Glomerular visceral epithelial cell (primary cell): ENCODE data around the gene CASP7.
A peak's percentile ranks its signal among the peaks of the same experiment; 100 is the strongest.

Experiments
- DNase-seq: peaks from one replicate; pipeline ENCODE4 v3.0.0-alpha.2; 2016; ENCODE audit errors: extremely low spot score

Gene CASP7

DNA sequence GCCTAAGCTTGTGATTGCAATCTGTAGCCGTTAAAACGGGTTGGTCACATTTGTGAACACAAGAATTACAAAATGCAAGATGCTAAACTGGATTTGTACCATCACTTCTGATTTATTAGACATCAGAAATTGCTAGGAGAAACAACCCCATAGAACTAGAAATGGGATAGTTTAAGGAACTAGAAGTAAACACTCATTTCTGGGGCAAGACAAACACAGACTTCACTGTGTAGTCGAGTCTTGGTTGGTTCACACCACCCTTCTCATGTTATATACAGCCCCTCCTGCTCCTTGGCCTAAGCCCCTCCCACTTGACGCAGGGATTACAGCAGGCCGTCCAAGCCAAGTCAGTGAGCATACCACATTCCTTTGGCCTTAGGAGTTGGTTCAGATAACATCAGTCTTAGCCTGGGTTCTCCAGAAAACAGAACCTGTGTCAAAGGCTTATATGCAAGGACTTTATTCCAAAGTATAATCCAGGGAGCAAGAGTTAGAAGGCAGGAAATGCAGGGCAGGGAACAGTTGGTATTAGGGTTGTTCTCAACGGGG lies 13.8 kb upstream of the CASP7 start:
- DNase-seq = peak; percentile 7

DNA sequence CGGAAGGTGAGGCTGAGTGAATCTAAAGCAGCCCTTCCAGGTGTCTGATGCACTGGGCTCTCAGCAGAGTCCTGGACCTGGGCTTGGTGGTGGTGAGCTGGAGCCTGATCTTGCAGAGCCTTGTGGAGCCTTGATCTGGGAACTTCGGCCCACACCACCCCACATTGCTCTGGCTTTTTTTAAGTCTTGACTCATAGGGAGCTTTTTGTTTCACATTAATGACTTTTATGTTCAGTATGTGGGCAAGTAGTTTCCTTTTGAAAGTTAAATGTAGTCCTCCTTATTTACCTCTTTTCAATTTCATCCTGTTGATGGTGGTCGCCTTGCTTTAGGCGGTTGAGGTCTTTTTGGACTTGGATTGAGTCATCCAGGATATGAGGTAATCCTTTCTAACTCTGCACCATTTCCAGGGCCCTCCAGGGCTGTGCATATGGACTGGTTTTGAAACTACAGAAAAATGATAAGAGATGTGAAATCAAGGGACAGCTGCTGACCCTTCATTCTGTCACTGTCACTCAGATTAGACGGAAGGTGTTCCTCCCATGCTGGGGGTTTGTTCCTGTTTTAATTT lies 12.9 kb upstream of the CASP7 start:
- no peak for DNase-seq

DNA sequence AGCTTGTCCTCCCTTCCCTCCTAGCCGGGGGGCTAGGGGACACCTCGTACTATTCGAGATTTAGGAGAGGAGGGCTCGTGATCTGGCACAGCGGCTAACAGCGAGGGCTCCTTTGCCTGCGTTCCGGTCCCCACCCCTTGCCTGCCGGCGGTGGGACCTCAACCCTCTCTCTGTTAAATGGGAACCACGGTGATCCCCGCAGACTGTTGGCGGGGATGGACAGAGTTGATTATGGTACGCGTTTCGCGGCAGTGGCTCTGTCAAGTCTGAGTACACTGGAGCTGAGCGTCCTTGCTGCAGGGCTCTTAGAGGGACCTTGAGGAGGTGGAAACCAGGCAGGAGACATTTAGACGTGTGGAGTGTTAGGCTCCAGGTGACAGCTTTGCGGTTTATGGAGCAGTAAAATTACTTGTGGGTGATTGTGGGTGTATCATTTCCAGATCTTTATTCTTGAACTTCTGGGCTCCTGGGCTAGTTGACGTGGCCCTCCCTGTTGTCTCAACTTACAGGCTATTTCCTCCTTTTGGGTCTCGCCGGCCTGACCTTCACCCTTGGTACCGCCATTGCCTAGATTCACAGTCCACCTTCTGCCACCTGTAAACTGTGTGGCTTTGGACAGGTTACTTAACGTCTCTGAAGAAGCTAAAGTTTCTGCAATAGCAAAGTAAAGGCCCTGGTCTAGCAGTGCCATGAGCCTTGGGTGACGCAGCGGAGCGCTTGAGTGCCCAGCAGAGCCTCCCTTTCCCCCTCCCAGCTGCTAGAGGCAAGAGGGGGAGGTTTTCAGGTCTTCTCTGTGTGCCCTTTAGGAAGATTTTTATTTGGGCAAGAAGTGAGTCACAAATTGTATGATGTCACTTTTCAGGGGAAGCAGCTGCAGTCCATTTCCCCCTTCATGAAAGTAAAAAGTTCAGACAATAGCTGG lies 739 bp downstream of the CASP7 start:
- DNase-seq = peak; percentile 82

DNA sequence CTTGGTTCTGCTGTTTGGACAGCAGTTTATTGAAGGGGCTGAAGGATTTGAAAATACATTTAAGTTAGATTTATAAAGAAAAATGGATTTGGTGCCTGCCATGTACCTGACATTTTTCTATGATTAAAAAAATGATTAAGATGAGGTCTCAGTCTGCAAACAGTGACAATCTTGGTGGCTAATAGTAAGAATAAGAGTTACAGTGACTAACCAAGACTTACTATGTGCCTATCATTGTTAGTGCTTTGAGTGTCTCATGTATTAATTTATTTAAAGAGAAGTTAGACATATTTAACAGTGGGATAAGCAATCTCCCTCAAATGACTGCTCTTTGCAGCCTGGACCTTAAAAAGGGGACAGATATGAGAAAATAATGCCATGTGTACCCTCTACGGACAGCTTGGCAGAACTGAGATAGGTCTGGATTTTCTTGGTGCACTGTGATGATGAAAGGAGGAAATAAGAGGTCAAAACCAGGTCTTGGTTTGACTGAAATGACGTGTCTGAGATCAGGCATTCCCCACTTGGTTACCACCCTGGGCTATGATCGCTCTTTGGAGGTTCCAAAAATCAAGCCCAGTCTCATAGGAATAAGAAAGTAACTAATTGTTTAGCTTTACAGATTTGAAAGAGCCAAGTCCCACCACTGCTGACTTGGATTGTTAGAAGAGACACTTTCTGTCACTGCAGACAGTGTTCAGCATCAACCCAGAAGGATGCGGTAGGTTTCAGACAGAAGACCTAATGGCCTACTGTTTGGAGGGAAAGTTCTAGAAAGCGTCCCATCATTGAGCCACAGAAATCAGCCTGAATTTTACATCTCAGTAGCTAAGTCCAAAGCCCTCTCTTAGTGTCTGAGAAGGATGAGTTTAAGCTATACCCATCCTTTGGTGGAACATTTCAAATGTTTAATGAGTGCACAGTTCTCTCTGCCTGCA lies 2.1 kb downstream of the CASP7 start:
- no peak for DNase-seq

DNA sequence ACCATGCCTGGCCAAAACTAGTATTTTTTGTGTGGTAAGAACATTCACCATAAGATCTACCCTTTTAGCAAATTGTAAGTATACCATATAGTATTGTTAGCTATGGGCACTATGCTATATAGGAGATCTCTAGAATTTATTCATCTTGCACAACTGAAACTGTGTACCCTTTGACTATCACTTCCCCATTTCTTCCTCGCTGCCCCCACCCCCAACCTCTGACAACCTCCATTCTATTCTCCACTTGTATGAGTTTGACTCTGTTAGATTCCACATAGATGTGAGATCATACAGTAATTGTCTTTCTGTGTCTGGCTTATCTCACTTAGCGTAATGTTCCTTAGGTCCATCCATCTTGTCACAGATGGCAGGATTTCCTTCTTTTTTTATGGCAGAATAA lies 3.6 kb downstream of the CASP7 start:
- DNase-seq = no peak

DNA sequence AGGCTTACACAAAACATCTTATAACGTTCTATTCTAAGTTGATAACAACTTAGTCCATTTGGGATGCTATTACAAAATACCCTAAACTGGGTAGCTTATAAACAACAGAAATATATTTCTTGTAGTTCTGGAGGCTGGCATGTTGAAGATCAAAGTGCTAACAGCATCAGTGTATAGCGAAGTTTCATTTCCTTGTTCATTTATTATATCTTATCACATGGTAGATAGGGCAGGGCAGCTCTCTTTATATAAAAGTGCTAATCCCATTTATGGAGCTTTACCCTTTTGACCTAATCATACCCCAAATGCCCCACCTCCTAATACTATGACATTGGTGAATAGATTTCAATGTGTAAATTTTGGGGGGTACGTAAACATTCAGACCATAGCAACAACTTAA lies 6.3 kb downstream of the CASP7 start:
- no peak for DNase-seq

DNA sequence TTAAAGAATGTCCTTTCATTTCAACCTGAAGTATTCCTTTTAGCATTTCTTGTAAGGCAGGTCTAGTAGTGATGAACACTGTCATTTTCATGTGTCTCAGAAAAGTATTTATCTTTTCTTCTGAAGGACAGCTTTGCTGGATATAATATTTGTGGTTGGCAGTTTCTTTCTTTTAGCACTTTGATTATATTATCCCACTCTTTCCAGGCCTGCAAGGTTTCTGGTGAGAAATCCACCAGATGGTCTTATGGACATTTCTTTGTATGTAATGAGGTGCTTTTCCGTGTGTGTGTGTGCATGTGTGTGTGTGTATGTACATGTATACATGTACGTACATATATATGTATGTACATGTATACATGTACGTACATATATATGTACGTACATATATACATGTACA lies 7.3 kb downstream of the CASP7 start:
- DNase-seq = no peak

DNA sequence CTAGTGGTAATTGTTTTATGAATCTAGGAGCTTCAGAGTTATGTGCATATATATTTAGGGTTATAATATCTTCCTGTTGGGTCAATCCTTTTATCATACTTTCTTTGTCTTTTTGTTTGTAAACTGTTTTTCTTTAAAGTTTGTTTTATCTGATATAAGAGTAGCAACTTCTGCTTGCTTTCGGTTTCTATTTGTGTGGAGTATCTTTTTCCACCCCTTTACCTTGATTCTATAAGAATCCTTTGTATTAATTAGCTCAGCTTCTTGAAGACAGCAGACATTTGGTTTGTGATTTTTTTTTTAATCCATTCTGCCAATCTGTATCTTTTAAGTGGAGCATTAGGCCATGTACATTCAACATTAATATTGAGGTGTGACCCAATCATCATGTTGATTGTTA lies 9.3 kb downstream of the CASP7 start:
- no peak for DNase-seq

DNA sequence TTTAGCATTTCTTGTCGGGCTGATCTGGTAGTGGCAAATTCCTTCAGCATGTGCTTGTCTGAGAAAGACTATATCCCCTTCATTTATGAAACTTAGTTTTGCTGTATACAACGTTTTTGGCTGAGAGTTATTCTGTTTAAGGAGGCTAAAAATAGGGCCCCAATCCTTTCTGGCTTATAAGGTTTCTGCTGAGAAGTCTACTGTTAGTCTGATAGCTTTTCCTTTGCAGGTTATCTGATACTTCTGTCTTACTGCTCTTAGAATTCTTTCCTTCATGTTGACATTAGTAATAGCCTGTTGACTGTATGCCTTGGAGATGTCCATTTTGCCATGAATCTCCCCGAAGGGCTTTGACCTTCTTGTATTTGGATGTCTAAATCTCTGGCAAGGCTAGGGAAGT lies 9.9 kb downstream of the CASP7 start:
- DNase-seq = no peak

DNA sequence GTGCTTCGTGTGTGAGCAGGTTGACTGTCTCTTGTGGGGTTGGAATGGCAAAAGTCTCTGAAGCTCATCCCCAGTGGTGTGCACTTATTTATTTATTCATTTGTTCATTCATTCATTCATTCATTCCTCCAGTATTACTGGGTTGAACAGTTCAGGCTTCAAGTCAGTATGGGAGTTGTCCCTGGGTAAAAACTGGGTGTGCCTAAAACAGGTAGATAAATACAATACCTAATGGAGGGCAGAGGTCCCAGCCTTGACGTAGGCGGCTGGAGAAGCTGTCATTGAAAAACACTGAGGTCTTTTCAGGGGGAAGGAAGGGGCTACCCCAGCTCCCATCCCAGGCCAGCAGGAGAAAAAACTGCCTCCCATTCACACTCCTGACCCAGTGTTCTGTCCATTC lies 11.0 kb downstream of the CASP7 start:
- no peak for DNase-seq

DNA sequence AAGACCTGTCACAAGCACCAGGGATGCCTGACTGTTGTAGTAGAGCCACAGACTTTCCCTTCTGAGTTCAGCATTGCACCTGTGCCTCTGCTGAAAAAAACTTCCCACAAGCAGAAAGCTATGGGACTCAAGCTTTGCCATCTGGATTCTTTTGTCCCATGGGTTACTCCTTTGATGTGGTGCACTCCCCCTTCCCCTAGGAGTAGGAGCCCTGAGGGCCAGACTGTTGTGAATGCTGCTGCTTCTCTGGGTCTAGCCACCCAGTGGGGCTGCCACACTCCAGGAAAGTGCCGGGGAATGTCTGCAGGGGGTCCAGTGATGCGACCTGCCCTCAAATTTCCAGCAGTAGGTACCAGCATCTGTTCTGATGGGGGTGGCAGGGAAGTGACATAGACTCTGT lies 11.7 kb downstream of the CASP7 start:
- DNase-seq = no peak

DNA sequence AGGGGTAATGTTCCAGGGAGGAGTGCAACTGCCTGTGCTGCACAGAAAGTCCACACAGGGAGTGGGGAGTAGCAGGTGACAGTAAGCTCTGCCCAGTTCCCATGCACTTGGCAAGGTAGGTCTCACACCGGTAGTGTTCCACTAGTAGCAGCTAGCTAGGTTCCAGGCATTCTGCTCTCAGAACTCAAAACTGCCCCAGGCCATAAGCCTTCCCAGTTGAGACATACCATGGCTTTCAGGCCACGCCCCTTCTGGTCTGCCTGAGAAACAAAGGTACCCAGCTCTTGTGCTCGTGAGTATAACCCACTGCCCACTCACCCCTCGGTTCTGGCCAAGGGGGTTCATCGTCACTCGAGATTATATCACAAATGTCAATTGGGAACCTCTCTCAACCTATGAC lies 12.6 kb downstream of the CASP7 start:
- no peak for DNase-seq

DNA sequence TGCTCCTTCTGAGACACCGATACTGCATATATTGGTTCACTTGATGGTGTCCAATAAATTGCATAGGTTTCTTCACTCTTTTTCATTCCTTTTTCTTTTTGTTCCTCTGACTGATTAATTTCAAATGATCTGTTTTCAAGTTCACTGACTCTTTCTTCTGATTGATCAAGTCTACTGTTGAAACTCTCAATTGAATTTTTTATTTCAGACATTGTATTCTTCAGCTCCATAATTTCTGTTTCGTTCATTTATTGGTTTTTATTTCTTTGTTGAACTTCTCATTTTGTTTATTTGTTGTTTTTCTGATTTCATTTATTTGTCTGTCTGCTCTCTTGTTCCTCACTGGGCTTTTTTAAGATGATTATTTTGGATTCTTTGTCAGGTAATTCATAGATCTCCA lies 13.6 kb downstream of the CASP7 start:
- no peak for DNase-seq

DNA sequence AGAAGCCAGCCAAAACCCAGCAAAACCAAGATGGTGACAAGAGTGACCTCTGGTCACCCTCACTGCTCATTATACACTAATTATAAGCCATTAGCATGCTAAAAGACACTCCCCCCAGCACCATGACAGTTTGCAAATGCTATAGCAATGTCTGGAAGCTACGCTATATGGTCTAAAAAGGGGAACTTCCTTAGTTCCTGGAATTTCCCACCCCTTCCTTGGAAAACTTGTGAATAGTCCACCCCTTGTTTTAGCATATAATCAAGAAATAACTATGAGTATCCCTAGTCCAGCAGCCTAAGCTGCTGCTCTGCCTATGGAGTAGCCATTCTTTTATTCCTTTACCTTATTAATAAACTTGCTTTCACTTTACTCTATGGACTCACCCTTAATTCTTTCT lies 16.0 kb downstream of the CASP7 start:
- DNase-seq = no peak

DNA sequence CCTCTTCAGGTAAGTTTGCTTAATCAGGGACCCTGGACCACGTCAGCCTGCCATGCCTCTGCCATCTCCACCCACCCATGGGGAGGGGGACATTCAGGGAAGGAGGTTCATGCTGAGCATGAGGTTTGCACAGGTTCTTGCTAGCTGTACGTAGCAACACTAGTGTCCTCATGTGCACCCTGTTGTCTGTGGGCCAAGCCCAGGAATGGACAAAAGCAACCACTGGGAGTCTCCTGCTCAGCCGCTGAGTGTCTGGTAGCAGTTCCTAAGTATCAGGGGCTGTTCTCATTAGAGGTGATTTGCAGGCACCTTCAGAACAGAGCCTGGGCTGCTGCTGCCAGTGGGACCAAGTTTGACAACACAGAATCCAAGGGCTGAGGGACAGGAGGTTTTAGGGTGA lies 17.9 kb downstream of the CASP7 start:
- no peak for DNase-seq

DNA sequence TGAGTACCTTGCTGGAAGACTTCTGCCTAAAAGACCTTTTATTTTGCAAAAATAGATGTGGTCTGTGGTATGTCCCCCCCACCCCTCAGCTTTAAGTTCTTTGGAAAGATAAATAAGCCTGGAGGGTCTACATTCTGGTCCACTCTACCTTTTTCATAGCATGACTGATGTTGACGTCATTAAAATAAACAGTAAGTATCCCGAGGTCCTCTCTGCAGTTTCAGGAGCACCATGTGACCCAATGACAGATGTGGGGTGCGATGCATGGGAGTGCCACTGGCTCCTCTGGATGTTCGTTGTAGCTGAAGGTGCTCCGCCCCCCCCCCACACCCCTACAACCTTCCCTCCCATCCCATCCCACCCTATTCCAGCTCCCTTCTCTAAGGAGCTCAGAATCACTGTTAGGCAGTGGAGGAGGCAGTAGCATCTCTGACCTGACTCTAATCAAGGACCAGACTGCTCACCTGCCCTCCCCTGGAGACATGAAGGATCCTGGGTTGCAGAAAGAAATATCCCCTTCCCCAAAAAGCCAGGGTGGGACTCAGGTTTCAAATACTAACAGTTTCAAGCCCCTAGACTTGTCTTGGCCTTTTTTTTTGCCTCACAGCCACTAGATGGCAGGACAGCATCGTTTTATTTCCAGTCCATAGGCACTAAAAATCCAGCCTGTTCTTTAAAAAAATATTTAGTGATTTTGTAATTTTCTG lies 25.1 kb downstream of the CASP7 start:
- DNase-seq = peak; percentile 41

DNA sequence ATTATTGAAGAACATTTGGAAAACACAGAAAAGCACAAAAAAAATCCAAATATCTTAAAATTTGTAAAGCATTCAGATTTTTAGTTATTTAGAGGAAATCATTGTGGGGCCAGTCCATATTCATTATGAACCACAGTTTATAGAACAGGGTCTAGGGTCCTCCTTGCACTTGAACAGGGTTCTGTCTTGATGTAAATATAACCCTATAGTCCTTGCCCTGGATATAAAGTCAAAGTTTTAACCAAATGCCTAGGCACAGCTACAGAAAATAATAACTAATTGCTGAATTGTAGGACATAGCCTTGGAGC lies 25.6 kb downstream of the CASP7 start:
- DNase-seq = no peak

DNA sequence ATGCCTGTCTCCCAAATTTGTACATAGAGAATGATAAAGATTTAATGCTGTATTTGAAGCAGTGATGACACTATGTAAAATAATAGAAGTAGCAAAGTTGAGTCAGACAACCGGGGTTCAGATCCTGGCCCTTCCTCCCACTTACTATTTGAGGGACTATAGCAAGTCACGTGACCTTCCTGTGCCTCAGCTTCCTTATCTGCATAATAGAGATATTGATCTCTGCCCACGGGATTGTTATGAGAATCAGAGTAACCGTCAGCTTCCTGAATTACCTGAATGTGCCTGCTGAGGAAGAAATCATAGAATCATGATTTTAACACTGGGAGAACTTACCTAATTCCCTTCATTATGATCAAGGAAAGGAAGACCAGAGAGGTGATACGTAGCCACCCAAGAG lies 26.9 kb downstream of the CASP7 start:
- DNase-seq = no peak

DNA sequence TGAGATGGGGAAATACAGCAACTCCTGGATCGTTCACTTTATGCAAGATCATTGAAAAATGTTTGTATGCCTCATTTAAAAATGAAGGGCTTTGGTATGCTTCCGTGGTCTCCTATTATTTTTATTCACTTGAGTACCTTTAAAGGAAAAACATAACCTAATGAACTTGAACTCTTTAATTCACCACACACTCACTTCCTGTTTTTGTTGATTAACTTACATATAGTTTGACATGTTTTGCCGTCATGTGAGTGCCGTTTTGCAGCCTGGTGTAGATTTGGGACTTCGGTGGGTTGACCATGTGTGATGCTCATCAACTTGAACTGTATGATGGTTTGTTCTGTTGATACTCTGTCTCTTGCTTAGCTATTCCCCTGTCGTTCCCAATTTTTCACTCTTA lies 28.9 kb downstream of the CASP7 start:
- no peak for DNase-seq

DNA sequence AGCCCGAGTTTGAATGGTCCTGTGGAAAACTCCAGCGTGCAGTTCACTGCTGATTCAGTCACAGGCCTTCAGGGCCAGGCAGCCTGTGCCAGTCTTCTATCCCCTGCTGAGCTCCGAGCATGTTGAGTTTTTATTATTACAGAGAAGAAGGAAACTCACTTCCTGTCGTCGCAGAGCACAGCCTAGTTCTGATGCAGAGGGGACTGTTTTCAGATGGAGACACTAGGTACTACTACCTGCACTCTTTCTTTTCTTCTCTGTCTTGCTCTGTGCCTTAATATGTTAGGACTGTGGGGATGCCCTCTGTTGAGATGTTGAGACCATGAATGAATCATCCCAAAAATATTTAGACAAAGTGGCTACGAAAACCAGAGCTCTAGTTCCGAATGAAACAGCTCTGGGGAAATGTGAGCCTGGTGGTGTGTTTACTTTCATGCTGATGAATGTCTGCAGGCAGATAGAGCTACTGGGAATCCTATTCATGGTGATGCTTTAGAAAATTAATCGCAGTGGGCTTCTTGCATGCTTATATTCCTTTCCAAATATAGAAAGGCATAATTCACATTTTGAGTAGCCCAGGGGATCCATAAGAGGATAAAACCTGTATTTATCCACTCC lies 29.6 kb downstream of the CASP7 start:
- peak; percentile 35 for DNase-seq

DNA sequence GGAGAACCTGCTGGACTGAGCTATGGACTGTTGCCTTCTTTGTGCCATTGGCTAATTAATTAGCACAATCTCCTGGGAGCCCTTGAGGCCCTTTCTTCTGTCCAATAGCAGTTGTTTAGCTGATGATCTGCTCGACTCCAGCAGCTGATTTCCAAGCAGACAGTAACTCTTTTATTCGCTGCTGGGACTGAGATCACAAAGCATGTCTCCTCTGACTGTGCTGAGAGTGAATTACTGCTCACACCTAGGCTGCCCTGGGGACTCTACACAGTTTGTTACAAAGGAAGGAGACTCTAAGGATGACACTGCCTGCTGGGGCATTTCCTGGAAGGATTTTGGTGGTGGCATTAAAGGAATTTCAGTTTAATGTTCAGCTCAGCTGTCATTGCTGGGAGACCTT lies 31.4 kb downstream of the CASP7 start:
- DNase-seq = no peak
